ENCODE measurements around the gene SEMA3A. TPM values are rescaled to one million over a fixed set of nuclear protein-coding genes. Genes with fewer than 3 reads are reported as not detected.
A peak's percentile ranks its signal among the peaks of the same experiment; 100 is the strongest.
"Not testable (repeated sequence)": the region's sequence is repeated elsewhere in the genome, so short reads cannot be mapped to it uniquely, and the experiment has no call there.

SEMA3A gene
- total and polyA plus RNA-seq, 2 experiments from 2014 or later, result 24.5 to 48.4 TPM

GRCh38 chr7:84055904-84056605 lies 138.5 kb downstream of the SEMA3A start:
- 83 to 89% methylated on average over 2 of the region's 2 CpGs for WGBS, 2 experiments (ENCODE audit: low coverage in 1 of 2, low lambda C conversion rate in 2 of 2, missing lambda C conversion rate in 2 of 2)
- H4K20me1 ChIP-seq (ENCODE audit: insufficient read depth), result no peaks in the 10 kb centered on the region
- no peak overlapping the region for H3K27ac ChIP-seq
- H3K9me2 ChIP-seq (ENCODE audit: insufficient read depth), result no peaks in the 10 kb centered on the region
- no peak overlapping the region for H2AFZ ChIP-seq
- H3K27me3 ChIP-seq (replicated peaks; ENCODE audit: insufficient read depth), result no peaks in the 10 kb centered on the region
- H3K4me2 ChIP-seq (ENCODE audit: unreplicated experiment), result peak overlapping the region; percentile 15
- no peak for DNase-seq
- in situ Hi-C loops (cut with MboI), result no loop called here
- H3K9ac ChIP-seq, result no peak overlapping the region
- no peaks in the 10 kb centered on the region for H3K36me3 ChIP-seq (ENCODE audit: low read depth)
- no peaks in the 10 kb centered on the region for H3K79me2 ChIP-seq (ENCODE audit: insufficient read depth)
- no peak overlapping the region for H3K4me3 ChIP-seq
- peaks cover 26% of the 10 kb centered on the region for H3K4me1 ChIP-seq (ENCODE audit: insufficient read depth)
- H3F3A ChIP-seq (ENCODE audit: insufficient read depth), result no peaks in the 10 kb centered on the region
- no peaks in the 10 kb centered on the region for H3K9me3 ChIP-seq (ENCODE audit: low read depth)
- TF ChIP-seq EZH2phosphoT487 (IDR thresholded peaks at IDR 0.05; ENCODE audit: insufficient read depth, low read depth) (no peak), EZH2 (IDR thresholded peaks at IDR 0.05; ENCODE audit: insufficient read depth, poor library complexity, severe bottlenecking) (no peak)

- H3K9ac ChIP-seq; H4K20me1 ChIP-seq (ENCODE audit: insufficient read depth); H3K27ac ChIP-seq; H3K9me3 ChIP-seq (ENCODE audit: low read depth); H3K4me2 ChIP-seq (ENCODE audit: unreplicated experiment); H3F3A ChIP-seq (ENCODE audit: insufficient read depth); H3K27me3 ChIP-seq (replicated peaks; ENCODE audit: insufficient read depth); H2AFZ ChIP-seq; H3K9me2 ChIP-seq (ENCODE audit: insufficient read depth); H3K4me3 ChIP-seq; H3K79me2 ChIP-seq (ENCODE audit: insufficient read depth); in situ Hi-C loops (cut with MboI); H3K36me3 ChIP-seq (ENCODE audit: low read depth); DNase-seq: not testable (repeated sequence)
- peaks cover 17% of the 10 kb centered on the region for H3K4me1 ChIP-seq (ENCODE audit: insufficient read depth)
- 92 to 94% methylated on average over 18 to 23 of the region's 23 CpGs for WGBS, 2 experiments (ENCODE audit: low coverage in 1 of 2, low lambda C conversion rate in 2 of 2, missing lambda C conversion rate in 2 of 2)
Observed at GRCh38 chr7:84055199-84055598, 139.4 kb downstream of the SEMA3A start.

- Histone ChIP-seq H3K4me2 (ENCODE audit: unreplicated experiment) (no peak overlapping the region), H3F3A (ENCODE audit: insufficient read depth) (peaks cover under 1% of the 10 kb centered on the region), H3K9me3 (ENCODE audit: low read depth) (no peaks in the 10 kb centered on the region), H3K4me1 (ENCODE audit: insufficient read depth) (peaks cover 1% of the 10 kb centered on the region), H3K27ac (no peak overlapping the region), H4K20me1 (ENCODE audit: insufficient read depth) (no peaks in the 10 kb centered on the region), H3K27me3 (replicated peaks; ENCODE audit: insufficient read depth) (no peaks in the 10 kb centered on the region), H3K9me2 (ENCODE audit: insufficient read depth) (0 out of 2 replicates have a peak, but pooled peaks cover 4% of the 10 kb centered on the region), H2AFZ (no peak overlapping the region), H3K79me2 (ENCODE audit: insufficient read depth) (no peaks in the 10 kb centered on the region), H3K36me3 (ENCODE audit: low read depth) (no peaks in the 10 kb centered on the region), H3K9ac (no peak overlapping the region), H3K4me3 (no peak overlapping the region)
- in situ Hi-C loops (cut with MboI), result no loop called here
- TF ChIP-seq EZH2 (IDR thresholded peaks at IDR 0.05; ENCODE audit: insufficient read depth, poor library complexity, severe bottlenecking) (no peak), EZH2phosphoT487 (IDR thresholded peaks at IDR 0.05; ENCODE audit: insufficient read depth, low read depth) (no peak)
- no peak for DNase-seq
Observed at GRCh38 chr7:84049071-84049836, 145.3 kb downstream of the SEMA3A start.

- Histone ChIP-seq H3K9me2 (ENCODE audit: insufficient read depth) (0 out of 2 replicates have a peak, but pooled peaks cover 4% of the 10 kb centered on the region), H3K4me2 (ENCODE audit: unreplicated experiment) (no peak overlapping the region), H3K4me3 (no peak overlapping the region), H4K20me1 (ENCODE audit: insufficient read depth) (no peaks in the 10 kb centered on the region), H3F3A (ENCODE audit: insufficient read depth) (peaks cover 22% of the 10 kb centered on the region), H3K36me3 (ENCODE audit: low read depth) (no peaks in the 10 kb centered on the region), H2AFZ (no peak overlapping the region), H3K9me3 (ENCODE audit: low read depth) (no peaks in the 10 kb centered on the region), H3K9ac (no peak overlapping the region), H3K4me1 (ENCODE audit: insufficient read depth) (peaks cover 23% of the 10 kb centered on the region), H3K79me2 (ENCODE audit: insufficient read depth) (no peaks in the 10 kb centered on the region), H3K27ac (no peak overlapping the region), H3K27me3 (replicated peaks; ENCODE audit: insufficient read depth) (no peaks in the 10 kb centered on the region)
- no peak for TF ChIP-seq EZH2 (IDR thresholded peaks at IDR 0.05; ENCODE audit: insufficient read depth, poor library complexity, severe bottlenecking)
- no peak for TF ChIP-seq EZH2phosphoT487 (IDR thresholded peaks at IDR 0.05; ENCODE audit: insufficient read depth, low read depth)
- in situ Hi-C loops (cut with MboI), result no loop called here
- WGBS, 2 experiments (ENCODE audit: low coverage in 1 of 2, low lambda C conversion rate in 2 of 2, missing lambda C conversion rate in 2 of 2), result 72 to 79% methylated on average over 2 of the region's 2 CpGs
- no peak for DNase-seq
Observed at GRCh38 chr7:84047085-84047484, 147.5 kb downstream of the SEMA3A start.

Data from GM23248 (cell line).